ENCODE data around the gene ADAMTS3. TPM values are rescaled to one million over a fixed set of nuclear protein-coding genes. Genes with fewer than 3 reads are reported as not detected.
A peak's percentile ranks its signal among the peaks of the same experiment; 100 is the strongest.

The ADAMTS3 gene
- total RNA-seq, 2 experiments from 2014 or later, result not detected

- ATAC-seq (peak; percentile 65), DNase-seq (peak; percentile 51)
- CTCF ChIA-PET, result interaction anchor here (0.6 to 2.8 kb wide), 12 partner anchors 9 to 1073 kb away, joined by 3 to 8 read pairs (median 4); no protein-coding TSS in a partner anchor
- intact Hi-C loops (cut with DNase I, micrococcal nuclease), result loop anchor here (2.0 to 5.0 kb wide), 4 partner anchors 571 to 1702 kb away; no protein-coding TSS in a partner anchor
- Mint-ChIP-seq H3K4me1 (no peaks in the 10 kb centered on the region), H3K9me3 (ENCODE audit: low read depth) (no peaks in the 10 kb centered on the region), H3K27me3 (no peaks in the 10 kb centered on the region), H3K36me3 (ENCODE audit: low read depth) (no peaks in the 10 kb centered on the region), H3K27ac (no peak overlapping the region), H3K4me3 (no peak overlapping the region)
- POLR2A ChIA-PET, result no interaction called here
Measured at GRCh38 chr4:72302981-72303704, 265.9 kb downstream of the ADAMTS3 start.

DNA sequence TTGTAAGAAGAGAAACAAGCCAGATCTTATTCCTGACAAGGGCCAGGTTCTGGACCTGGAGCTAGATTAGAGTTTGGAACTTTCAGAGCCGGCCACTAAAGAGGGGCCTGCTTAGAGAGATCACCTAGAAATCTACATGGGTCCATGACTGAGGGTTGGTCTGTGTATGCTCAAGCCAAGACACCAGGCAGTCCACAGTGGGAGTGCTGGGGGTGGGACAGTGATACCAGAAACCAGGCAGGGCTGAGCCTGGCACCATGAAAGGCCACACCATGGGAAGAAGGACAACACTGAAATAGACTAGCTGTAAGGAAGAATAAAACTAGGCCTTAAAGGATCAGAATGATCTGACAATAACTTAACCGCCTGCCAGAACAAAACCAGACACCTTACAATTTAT lies 267.3 kb downstream of the ADAMTS3 start:
- no peaks in the 10 kb centered on the region for H3K9me3 Mint-ChIP-seq (ENCODE audit: low read depth)
- DNase-seq (no peak), ATAC-seq (no peak)
- ChIA-PET CTCF (interaction anchor here (0.6 to 1.1 kb wide), 6 partner anchors 15 to 565 kb away, joined by 3 read pairs; no protein-coding TSS in a partner anchor), POLR2A (no interaction called here)
- H3K27me3 Mint-ChIP-seq, result no peaks in the 10 kb centered on the region
- H3K27ac Mint-ChIP-seq, result no peak overlapping the region
- H3K4me1 Mint-ChIP-seq, result no peaks in the 10 kb centered on the region
- intact Hi-C loops (cut with DNase I, micrococcal nuclease), result loop anchor here (2.0 to 5.0 kb wide), 4 partner anchors 569 to 1701 kb away; no protein-coding TSS in a partner anchor
- no peaks in the 10 kb centered on the region for H3K36me3 Mint-ChIP-seq (ENCODE audit: low read depth)
- no peak overlapping the region for H3K4me3 Mint-ChIP-seq

- ChIA-PET CTCF (interaction anchor here (0.6 to 0.7 kb wide), 3 partner anchors 14 to 227 kb away, joined by 3 read pairs; no protein-coding TSS in a partner anchor), POLR2A (no interaction called here)
- no peak overlapping the region for H3K4me3 Mint-ChIP-seq
- H3K9me3 Mint-ChIP-seq (ENCODE audit: low read depth), result no peaks in the 10 kb centered on the region
- H3K27ac Mint-ChIP-seq, result no peak overlapping the region
- ATAC-seq, result no peak
- no peaks in the 10 kb centered on the region for H3K4me1 Mint-ChIP-seq
- H3K27me3 Mint-ChIP-seq, result no peaks in the 10 kb centered on the region
- no peaks in the 10 kb centered on the region for H3K36me3 Mint-ChIP-seq (ENCODE audit: low read depth)
- intact Hi-C loops (cut with DNase I, micrococcal nuclease), result loop anchor here (5.0 kb wide), 3 partner anchors 568 to 1698 kb away; no protein-coding TSS in a partner anchor
- no peak for DNase-seq
Measured at GRCh38 chr4:72300126-72300525, 268.9 kb downstream of the ADAMTS3 start.

- no peak for DNase-seq
- Mint-ChIP-seq H3K36me3 (ENCODE audit: low read depth) (no peaks in the 10 kb centered on the region), H3K9me3 (ENCODE audit: low read depth) (no peaks in the 10 kb centered on the region), H3K4me1 (no peaks in the 10 kb centered on the region), H3K27me3 (peaks cover 11% of the 10 kb centered on the region), H3K4me3 (no peak overlapping the region), H3K27ac (no peak overlapping the region)
- peak; percentile 36 for ATAC-seq
- ChIA-PET CTCF (interaction anchor here (0.5 to 1.8 kb wide), 4 partner anchors 8 to 1221 kb away, joined by 3 to 5 read pairs (median 4); no protein-coding TSS in a partner anchor), POLR2A (no interaction called here)
- intact Hi-C loops (cut with DNase I, micrococcal nuclease), result loop anchor here in 1 of 2 experiments (1.0 to 5.0 kb wide), 2 partner anchors 173 to 726 kb away; no protein-coding TSS in a partner anchor
Measured at GRCh38 chr4:72295966-72296557, 273.0 kb downstream of the ADAMTS3 start.

DNA sequence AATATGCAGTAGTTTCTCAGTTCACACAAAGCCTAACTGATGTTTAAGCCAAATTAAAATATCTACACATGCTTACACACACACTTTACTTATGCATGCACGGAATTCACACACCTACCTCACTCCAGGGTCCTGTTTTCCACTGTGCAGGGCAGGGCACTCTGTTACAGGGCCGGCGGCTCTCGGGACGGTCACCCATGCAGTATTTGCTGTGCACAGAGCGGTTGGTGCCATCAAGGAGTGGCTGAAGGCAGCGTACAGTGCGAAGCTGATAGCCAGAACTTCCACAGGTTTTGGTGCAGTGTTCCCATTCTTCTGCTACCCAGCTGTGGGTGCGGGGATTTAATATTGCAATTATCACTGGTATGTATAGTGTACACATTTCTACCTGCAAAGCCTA lies 278.3 kb downstream of the ADAMTS3 start:
- Mint-ChIP-seq H3K27ac (no peak overlapping the region), H3K4me1 (no peaks in the 10 kb centered on the region), H3K9me3 (ENCODE audit: low read depth) (no peaks in the 10 kb centered on the region), H3K4me3 (no peak overlapping the region), H3K36me3 (ENCODE audit: low read depth) (no peaks in the 10 kb centered on the region), H3K27me3 (peaks cover 13% of the 10 kb centered on the region)
- CTCF ChIA-PET, result no interaction called here
- POLR2A ChIA-PET, result no interaction called here
- ATAC-seq, result no peak
- DNase-seq, result no peak
- intact Hi-C loops (cut with DNase I, micrococcal nuclease), result no loop called here

DNA sequence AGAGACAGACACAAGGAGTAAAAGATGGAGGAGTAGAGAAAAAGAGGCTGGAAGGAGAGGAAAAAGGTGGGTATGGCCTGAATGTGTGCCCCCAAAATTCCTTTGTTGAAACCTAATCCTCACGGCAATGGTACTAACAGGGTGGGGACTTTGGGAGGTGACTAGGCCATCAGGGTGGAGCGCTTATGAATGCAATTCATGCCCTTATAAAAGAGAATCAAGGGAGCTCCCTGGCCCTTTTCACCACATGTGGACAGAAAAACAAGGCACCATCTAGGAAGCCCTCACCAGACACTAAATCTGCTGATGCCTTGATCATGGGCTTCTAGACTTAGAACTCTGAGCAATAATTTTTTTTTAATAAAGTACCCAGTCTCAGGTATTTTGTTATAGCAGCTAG lies 282.1 kb downstream of the ADAMTS3 start:
- Mint-ChIP-seq H3K27me3 (peaks cover 4% of the 10 kb centered on the region), H3K36me3 (ENCODE audit: low read depth) (no peaks in the 10 kb centered on the region), H3K4me3 (no peak overlapping the region), H3K27ac (no peak overlapping the region), H3K9me3 (ENCODE audit: low read depth) (no peaks in the 10 kb centered on the region), H3K4me1 (no peaks in the 10 kb centered on the region)
- ChIA-PET POLR2A (interaction anchor here (0.6 kb wide), 1 partner anchor 691 kb away, joined by 5 read pairs; no protein-coding TSS in a partner anchor), CTCF (interaction anchor here (0.8 to 1.5 kb wide), 4 partner anchors 13 to 26 kb away, joined by 3 to 8 read pairs (median 3); no protein-coding TSS in a partner anchor)
- ATAC-seq (no peak), DNase-seq (no peak)
- intact Hi-C loops (cut with DNase I, micrococcal nuclease), result no loop called here

DNA sequence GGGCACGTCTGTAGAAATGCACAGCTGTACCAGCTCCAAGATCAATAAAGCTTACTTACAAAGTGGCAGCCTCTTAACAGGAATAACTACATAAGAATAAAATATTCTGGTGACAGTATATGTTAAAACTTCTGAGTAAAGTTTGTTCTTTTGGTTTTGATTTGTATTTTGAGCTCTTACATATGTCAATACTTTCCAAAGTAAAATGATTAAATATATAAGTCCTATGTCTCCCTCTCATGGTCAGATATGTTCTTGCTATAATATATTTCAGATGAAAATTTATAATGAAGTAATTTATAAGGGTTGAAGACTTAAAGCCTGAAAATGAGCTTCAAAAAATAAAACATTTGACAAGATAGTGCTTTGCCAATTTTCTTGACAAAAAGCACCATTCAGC lies 282.8 kb downstream of the ADAMTS3 start:
- Mint-ChIP-seq H3K4me3 (no peak overlapping the region), H3K27ac (no peak overlapping the region), H3K27me3 (peaks cover 4% of the 10 kb centered on the region), H3K4me1 (no peaks in the 10 kb centered on the region), H3K36me3 (ENCODE audit: low read depth) (no peaks in the 10 kb centered on the region), H3K9me3 (ENCODE audit: low read depth) (no peaks in the 10 kb centered on the region)
- CTCF ChIA-PET, result interaction anchor here (0.5 to 1.5 kb wide), 6 partner anchors 11 to 514 kb away, joined by 3 to 8 read pairs (median 3); no protein-coding TSS in a partner anchor
- no peak for DNase-seq
- no peak for ATAC-seq
- intact Hi-C loops (cut with DNase I, micrococcal nuclease), result no loop called here
- POLR2A ChIA-PET, result no interaction called here

DNA sequence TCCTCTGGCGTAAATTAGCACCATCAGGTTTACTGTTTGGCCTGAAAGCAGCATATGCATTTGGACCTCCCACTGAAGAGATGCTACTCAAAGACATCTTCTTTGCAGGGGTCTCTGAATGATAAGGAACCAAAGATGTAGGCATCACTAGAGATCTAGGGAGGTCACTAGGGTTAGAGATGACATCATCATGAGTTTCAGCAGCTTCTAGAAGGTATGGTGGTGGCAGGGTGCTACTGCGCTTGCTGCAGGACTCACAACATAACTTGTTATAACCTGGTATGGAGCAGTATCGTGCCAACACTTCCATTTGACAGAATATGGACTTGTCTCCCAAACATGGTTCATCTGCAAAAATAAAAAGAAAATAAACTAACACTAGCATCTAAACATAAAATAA lies 285.7 kb downstream of the ADAMTS3 start:
- no peaks in the 10 kb centered on the region for H3K4me1 Mint-ChIP-seq
- ATAC-seq (no peak), DNase-seq (no peak)
- intact Hi-C loops (cut with DNase I, micrococcal nuclease), result no loop called here
- H3K36me3 Mint-ChIP-seq (ENCODE audit: low read depth), result no peaks in the 10 kb centered on the region
- H3K4me3 Mint-ChIP-seq, result no peak overlapping the region
- no peak overlapping the region for H3K27ac Mint-ChIP-seq
- ChIA-PET POLR2A (no interaction called here), CTCF (no interaction called here)
- H3K9me3 Mint-ChIP-seq (ENCODE audit: low read depth), result no peaks in the 10 kb centered on the region
- H3K27me3 Mint-ChIP-seq, result peaks cover 7% of the 10 kb centered on the region

- no peaks in the 10 kb centered on the region for H3K36me3 Mint-ChIP-seq (ENCODE audit: low read depth)
- ATAC-seq (no peak), DNase-seq (no peak)
- H3K4me1 Mint-ChIP-seq, result no peaks in the 10 kb centered on the region
- POLR2A ChIA-PET, result no interaction called here
- no peak overlapping the region for H3K4me3 Mint-ChIP-seq
- peaks cover 5% of the 10 kb centered on the region for H3K27me3 Mint-ChIP-seq
- H3K27ac Mint-ChIP-seq, result no peak overlapping the region
- intact Hi-C loops (cut with DNase I, micrococcal nuclease), result no loop called here
- CTCF ChIA-PET, result no interaction called here
- H3K9me3 Mint-ChIP-seq (ENCODE audit: low read depth), result no peaks in the 10 kb centered on the region
Measured at GRCh38 chr4:72280252-72280651, 288.8 kb downstream of the ADAMTS3 start.

- no peaks in the 10 kb centered on the region for H3K36me3 Mint-ChIP-seq (ENCODE audit: low read depth)
- no peaks in the 10 kb centered on the region for H3K27me3 Mint-ChIP-seq
- DNase-seq, result no peak
- intact Hi-C loops (cut with DNase I, micrococcal nuclease), result no loop called here
- H3K27ac Mint-ChIP-seq, result no peak overlapping the region
- H3K4me3 Mint-ChIP-seq, result no peak overlapping the region
- CTCF ChIA-PET, result interaction anchor here (1.0 kb wide), 1 partner anchor 10 kb away, joined by 3 read pairs; no protein-coding TSS in a partner anchor
- no peak for ATAC-seq
- POLR2A ChIA-PET, result no interaction called here
- no peaks in the 10 kb centered on the region for H3K4me1 Mint-ChIP-seq
- peaks cover 3% of the 10 kb centered on the region for H3K9me3 Mint-ChIP-seq (ENCODE audit: low read depth)
Measured at GRCh38 chr4:72275381-72275780, 293.6 kb downstream of the ADAMTS3 start.

DNA sequence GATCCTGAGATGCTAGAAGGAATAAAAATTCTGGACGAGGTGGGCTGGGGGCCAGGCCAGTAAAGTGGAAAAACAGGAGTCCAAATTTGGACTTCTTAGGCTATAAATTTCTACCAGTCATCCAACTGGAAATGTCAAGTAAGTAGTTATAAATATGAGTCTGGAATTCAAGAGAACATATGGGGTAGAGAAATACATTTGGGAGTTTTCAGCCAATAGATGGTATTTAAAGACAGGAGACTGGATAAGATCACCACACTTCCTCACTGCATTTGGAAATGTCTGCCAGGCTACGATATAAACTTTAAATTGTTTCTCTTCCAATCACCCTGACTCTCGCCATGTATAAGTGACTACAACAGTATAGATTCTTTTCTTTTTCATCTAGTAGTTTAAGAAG lies 294.8 kb downstream of the ADAMTS3 start:
- POLR2A ChIA-PET, result no interaction called here
- H3K9me3 Mint-ChIP-seq (ENCODE audit: low read depth), result peaks cover 3% of the 10 kb centered on the region
- ATAC-seq, result no peak

DNA sequence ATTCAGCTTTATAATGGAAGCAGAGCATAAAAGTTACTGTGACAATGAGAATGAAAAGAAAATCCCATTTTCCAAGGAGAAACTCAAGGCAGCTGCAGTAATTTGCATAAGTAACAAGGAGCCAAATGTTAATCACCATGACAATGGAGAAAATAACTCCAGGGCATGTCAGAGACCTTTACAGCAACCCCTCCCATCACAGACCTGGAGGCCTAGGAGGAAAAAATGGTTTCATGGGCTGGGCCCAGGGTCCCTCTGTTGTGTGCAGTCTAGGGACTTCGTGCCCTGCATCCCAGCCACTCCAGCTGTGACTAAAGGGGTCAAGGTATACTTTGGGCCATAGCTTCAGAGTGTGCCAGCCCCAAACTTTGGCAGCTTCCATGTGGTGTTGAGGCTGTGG lies 313.8 kb downstream of the ADAMTS3 start:
- intact Hi-C loops (cut with DNase I, micrococcal nuclease), result no loop called here
- ChIA-PET POLR2A (no interaction called here), CTCF (no interaction called here)
- peaks cover 5% of the 10 kb centered on the region for H3K9me3 Mint-ChIP-seq (ENCODE audit: low read depth)
- no peaks in the 10 kb centered on the region for H3K27me3 Mint-ChIP-seq
- DNase-seq (no peak), ATAC-seq (no peak)
- no peaks in the 10 kb centered on the region for H3K4me1 Mint-ChIP-seq
- no peak overlapping the region for H3K27ac Mint-ChIP-seq
- H3K36me3 Mint-ChIP-seq (ENCODE audit: low read depth), result no peaks in the 10 kb centered on the region
- no peak overlapping the region for H3K4me3 Mint-ChIP-seq

More for the DNA sequence above, 294.8 kb downstream of the ADAMTS3 start:
- CTCF ChIA-PET, result no interaction called here
- Mint-ChIP-seq H3K27me3 (no peaks in the 10 kb centered on the region), H3K4me1 (no peaks in the 10 kb centered on the region), H3K27ac (no peak overlapping the region), H3K36me3 (ENCODE audit: low read depth) (no peaks in the 10 kb centered on the region), H3K4me3 (no peak overlapping the region)
- intact Hi-C loops (cut with DNase I, micrococcal nuclease), result no loop called here
- DNase-seq, result no peak
